Hematopoietic multipotent progenitor cell treated with erythropoietin and hydrocortisone succinate and interleukin-3 and kit ligand, for 15 days (in vitro differentiated cells): ENCODE data around the gene NF2.

Source experiments
- DNase-seq: peaks from one replicate; pipeline ENCODE4 v3.0.0-alpha.2; 2015; ENCODE audit warnings: low spot score

Gene NF2

GRCh38 chr22:29631725-29632124 is 28.3 kb downstream of the NF2 start:
- DNase-seq, result no peak

- DNase-seq, result no peak
Observed at GRCh38 chr22:29632672-29633071, 29.2 kb downstream of the NF2 start.

GRCh38 chr22:29633514-29634312 is 30.3 kb downstream of the NF2 start:
- no peak for DNase-seq

- DNase-seq, result no peak
Observed at GRCh38 chr22:29634847-29635246, 31.4 kb downstream of the NF2 start.

GRCh38 chr22:29635734-29636357 is 32.4 kb downstream of the NF2 start:
- peak; percentile 70 for DNase-seq

GRCh38 chr22:29636751-29637150 is 33.3 kb downstream of the NF2 start:
- no peak for DNase-seq

- DNase-seq, result no peak
Observed at GRCh38 chr22:29637181-29637580, 33.7 kb downstream of the NF2 start.

- DNase-seq, result no peak
Observed at GRCh38 chr22:29638678-29639077, 35.2 kb downstream of the NF2 start.

GRCh38 chr22:29639096-29639495 is 35.7 kb downstream of the NF2 start:
- no peak for DNase-seq

GRCh38 chr22:29641042-29641699 is 37.7 kb downstream of the NF2 start:
- no peak for DNase-seq

- DNase-seq, result no peak
Observed at GRCh38 chr22:29641700-29642330, 38.4 kb downstream of the NF2 start.

GRCh38 chr22:29642694-29643093 is 39.3 kb downstream of the NF2 start:
- DNase-seq, result no peak

- DNase-seq, result no peak
Observed at GRCh38 chr22:29647954-29648737, 44.7 kb downstream of the NF2 start.

GRCh38 chr22:29650370-29650769 is 46.9 kb downstream of the NF2 start:
- DNase-seq, result no peak

GRCh38 chr22:29651652-29652051 is 48.2 kb downstream of the NF2 start:
- no peak for DNase-seq

- DNase-seq, result no peak
Observed at GRCh38 chr22:29654420-29654819, 51.0 kb downstream of the NF2 start.

- DNase-seq, result no peak
Observed at GRCh38 chr22:29654882-29655281, 51.4 kb downstream of the NF2 start.

- DNase-seq, result no peak
Observed at GRCh38 chr22:29658176-29658575, 54.7 kb downstream of the NF2 start.

- DNase-seq, result no peak
Observed at GRCh38 chr22:29660021-29660420, 56.6 kb downstream of the NF2 start.

- DNase-seq, result no peak
Observed at GRCh38 chr22:29661336-29661735, 57.9 kb downstream of the NF2 start.

- DNase-seq, result no peak
Observed at GRCh38 chr22:29663180-29663821, 59.9 kb downstream of the NF2 start.
